ENCODE results near the gene BBC3.

Gene BBC3

GRCh38 chr19:47188507-47189033, 42.4 kb downstream of the BBC3 start:
- DNase-seq (ENCODE audit: low spot score): no peak

- DNase-seq (ENCODE audit: low spot score): peak; percentile 76
These were observed 43.2 kb downstream of the BBC3 start for GRCh38 chr19:47187797-47188196.

- DNase-seq (ENCODE audit: low spot score): no peak
These were observed 43.7 kb downstream of the BBC3 start for GRCh38 chr19:47187335-47187655.

GRCh38 chr19:47186446-47187334, 44.3 kb downstream of the BBC3 start:
- no peak for DNase-seq (ENCODE audit: low spot score)

- no peak for DNase-seq (ENCODE audit: low spot score)
These were observed 47.4 kb downstream of the BBC3 start for GRCh38 chr19:47183601-47184000.

- no peak for DNase-seq (ENCODE audit: low spot score)
These were observed 51.2 kb downstream of the BBC3 start for GRCh38 chr19:47179653-47180310.

- DNase-seq (ENCODE audit: low spot score): no peak
These were observed 54.3 kb downstream of the BBC3 start for GRCh38 chr19:47176627-47177090.

- DNase-seq (ENCODE audit: low spot score): no peak
These were observed 54.9 kb downstream of the BBC3 start for GRCh38 chr19:47176071-47176626.

- DNase-seq (ENCODE audit: low spot score): no peak
These were observed 58.1 kb downstream of the BBC3 start for GRCh38 chr19:47172666-47173455.

All from LoVo (cell line).